Measurements from ENCODE around the gene PLCL1.

GRCh38 chr2:197870137-197870536 lies 65.7 kb downstream of the PLCL1 start:
- no peak for TF ChIP-seq CTCF (conservative IDR thresholded peaks at IDR 0.05)
- no peak for TF ChIP-seq EZH2 (IDR thresholded peaks at IDR 0.05; ENCODE audit: low read depth)

Data from PC-9 (cell line).